Endometrial microvascular endothelial cells (primary cell): Measurements from ENCODE around the gene TENM4. TPM values are rescaled to one million over a fixed set of nuclear protein-coding genes. Genes with fewer than 3 reads are reported as not detected.

Experiments used
- in situ Hi-C: cut with HindIII; loops from 2 replicates; pipeline ENCODE4 v1.10.0; 2017; ENCODE audit warnings: low sequenced_read_pairs, low pct_unique_long_range_greater_than_20kb; ENCODE audit errors: inconsistent ontology term
- total RNA-seq: library from RNA; depleted of rRNA; stranded (reverse); fragments of >200 nt; gene quantifications from one replicate; pipeline ENCODE4 v1.2.3, GENCODE V29; 2015; ENCODE audit errors: inconsistent ontology term

Gene TENM4
- total RNA-seq, 1 donor from 2014 or later = 1.4 TPM

DNA sequence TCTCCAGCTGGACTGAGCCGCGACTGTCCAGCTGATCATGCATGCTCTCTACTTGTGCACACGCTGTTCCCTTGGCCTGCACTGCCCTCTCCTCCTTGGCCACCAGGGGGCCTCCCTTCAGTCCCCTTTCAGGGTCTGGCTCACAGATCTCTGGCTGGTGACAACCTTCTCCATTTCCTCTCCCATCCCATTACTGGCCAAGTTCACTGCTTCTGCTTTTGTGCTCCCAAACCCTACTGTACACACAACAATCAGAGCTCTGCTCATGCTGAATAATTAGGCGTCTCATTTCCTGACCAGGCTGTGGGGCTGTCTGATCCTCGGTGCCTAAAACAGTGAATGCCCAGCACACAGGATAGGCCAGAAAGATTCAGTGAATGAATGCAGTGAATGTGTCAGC, 642.2 kb downstream of the TENM4 start:
- in situ Hi-C loops = no loop called here

DNA sequence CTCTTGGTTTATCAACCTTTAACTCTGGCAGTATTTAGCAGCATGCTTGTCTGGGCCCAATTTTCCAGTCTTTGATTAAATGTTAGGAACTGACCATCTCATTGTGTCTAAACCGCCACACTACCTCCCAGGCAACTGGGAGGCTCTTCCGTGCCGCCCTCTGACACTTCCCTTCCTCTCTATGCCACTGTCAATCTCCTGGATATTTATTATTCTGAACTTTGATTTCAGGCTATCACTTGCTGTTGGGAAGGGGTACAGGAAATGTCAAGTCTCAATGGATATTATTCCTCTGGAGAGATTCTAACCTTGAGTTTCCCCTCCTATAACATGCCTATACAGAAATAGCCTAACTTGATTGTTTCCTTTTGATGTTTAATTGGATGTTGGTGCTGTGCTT, 643.3 kb downstream of the TENM4 start:
- in situ Hi-C loops = no loop called here

DNA sequence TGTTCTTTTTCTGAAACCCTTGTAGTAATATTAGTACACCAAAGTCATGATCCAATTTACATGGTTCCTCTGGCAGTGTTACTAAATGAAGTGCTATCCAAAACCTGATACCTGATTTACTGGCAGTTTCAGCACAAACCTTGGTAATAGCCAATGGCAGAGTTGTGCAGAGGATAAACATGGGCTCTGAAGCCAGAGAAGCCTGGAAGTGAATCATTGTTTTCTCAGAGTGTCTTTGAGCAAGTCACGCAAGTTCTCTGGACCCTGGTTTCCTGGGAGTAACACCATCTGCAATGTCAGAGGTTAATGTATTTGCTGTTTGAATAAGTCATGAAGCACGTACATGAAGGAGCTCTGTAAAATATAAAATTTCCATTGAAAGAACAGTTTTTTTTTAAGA, 643.9 kb downstream of the TENM4 start:
- in situ Hi-C loops = no loop called here

DNA sequence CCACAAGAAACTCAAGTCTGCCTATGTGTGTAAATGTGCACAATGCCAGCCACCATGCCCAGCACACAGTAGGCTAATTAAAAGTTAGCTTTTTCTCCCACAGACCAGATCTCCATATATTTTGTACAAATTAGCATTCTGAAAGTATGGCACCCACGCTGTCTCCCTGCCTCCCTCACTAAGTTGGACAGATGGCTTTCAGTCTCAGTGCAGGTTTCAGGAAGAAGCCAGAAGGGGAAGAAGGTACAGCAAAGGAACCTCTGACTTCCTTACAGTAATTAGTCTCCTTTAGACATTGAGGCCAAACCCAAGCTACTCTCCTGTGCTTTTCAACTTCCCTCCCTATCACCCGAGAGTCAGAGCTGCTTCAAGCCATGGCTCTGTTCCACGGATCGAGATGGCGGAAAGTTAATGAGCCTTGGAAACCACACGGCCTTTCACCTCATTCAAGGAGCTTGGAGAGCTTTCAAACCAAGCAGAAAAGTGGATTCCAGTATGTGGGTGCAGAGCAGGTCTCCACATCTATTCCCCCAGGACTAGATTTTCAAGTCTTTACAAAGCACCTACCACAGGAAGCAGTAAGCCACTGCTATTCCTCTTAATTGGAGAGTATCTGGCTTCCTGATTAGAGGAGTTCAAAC, 645.1 kb downstream of the TENM4 start:
- in situ Hi-C loops = no loop called here

DNA sequence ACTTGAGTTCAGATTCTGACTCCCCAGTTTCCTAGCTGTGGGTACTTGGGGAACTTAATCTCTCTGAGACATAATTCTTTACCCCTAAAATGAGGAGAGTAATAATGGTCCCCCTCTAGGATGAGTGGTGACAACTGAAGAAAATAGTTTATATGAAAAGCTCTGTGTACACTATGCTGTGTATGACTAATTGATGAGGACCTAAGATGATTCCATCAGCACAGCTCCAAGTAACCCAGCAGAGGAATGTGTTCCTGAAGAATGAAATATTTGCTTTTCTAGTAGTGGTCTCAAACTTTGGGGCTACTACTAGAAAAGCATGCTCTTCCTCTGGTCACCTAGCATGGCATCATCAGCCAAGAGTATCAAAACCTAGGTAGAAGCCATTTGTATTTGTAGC, 648.9 kb downstream of the TENM4 start:
- in situ Hi-C loops = no loop called here

DNA sequence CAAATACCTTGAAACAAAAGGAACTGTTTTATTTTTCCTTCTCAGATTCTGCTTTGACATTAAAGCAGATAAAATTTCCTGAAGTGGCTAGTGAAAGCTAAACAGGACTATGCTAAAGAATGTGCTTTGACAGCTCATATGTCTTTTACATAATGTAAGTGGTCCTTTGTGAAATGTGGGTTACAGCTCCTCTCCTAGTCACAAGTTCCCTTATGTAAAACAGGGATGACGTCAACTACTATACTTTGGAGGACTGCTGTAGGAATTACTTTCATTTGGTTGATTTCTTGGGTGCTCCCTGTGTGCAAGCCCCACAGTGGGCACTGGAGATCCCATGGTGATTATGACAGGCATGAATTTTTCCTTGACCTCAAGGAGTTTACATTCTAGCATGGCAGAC, 649.6 kb downstream of the TENM4 start:
- in situ Hi-C loops = no loop called here

DNA sequence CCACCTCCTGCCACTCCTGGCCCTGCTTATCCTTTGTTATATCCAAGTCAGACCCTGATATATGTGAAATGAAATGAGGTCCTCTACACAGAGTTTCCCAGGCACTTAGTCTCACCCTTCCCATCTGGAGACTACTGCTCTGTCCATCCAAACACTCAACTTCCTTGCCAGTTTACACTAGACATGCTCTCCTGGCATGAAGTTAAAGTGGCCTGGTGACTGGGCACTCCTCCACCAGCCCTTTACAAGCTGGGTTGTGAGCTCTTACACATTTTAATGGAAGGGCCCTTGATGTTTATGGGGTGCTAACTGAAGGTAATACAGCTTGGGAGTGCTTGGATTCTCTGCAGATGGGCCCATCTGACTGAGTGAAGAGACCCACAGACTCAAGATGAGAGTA, 650.0 kb downstream of the TENM4 start:
- in situ Hi-C loops = no loop called here

DNA sequence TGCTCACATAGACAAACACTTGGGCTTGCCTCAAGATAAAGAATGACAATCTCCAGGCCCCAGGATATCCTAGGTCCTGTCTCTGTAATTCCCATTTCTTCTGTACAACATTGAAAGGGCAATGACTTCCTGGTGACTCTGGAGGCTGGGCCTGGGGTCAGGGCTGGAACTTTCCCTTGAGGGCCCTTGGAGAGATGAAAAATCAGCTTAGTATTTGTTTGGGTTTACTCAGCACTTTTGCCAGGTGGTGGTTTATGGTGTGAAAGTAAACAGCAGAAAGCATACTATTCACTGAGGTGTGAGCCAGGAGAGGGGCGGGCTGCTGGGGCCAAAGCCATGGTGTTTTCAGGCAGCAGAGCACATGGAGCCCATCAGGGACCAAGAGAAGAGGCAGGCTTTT, 651.5 kb downstream of the TENM4 start:
- in situ Hi-C loops = no loop called here

DNA sequence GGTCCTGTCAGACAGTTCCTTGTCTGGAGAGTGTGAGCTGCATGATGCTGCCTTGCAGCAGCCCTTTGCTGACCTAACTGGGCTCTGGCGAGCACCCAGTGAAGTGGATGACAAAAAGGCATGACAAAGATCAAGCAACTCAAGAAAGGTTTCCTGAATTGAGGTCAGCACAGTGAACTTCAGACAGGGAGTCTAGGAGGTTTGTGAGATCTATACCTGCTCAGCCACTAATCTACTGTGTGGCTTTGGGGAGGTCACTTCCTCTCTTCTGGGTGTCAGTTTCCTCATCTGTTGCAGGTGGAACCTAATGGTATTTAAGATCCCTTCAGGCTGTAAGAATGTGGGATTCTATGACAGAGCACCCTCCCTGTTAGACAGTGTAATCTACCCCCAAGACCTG, 652.3 kb downstream of the TENM4 start:
- in situ Hi-C loops = no loop called here

DNA sequence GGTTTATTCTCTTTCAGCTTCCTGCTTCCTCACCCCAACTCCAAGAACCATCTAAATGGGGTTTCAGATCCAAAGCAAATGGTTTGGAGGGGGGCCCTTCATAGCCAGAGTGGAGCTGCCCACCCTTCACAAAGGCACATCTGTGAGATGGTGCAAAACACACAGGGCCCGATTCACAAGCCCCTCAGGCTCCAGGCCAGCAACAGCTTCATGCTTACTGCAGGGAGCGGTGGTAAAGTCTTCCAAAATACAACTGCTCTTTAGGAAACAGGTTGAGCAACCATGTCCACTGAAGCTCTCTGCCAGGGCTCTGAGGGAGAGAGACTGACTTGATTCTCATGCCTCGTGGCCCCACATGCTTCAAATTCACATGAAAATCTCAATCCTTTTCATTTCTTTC, 653.1 kb downstream of the TENM4 start:
- in situ Hi-C loops = no loop called here

DNA sequence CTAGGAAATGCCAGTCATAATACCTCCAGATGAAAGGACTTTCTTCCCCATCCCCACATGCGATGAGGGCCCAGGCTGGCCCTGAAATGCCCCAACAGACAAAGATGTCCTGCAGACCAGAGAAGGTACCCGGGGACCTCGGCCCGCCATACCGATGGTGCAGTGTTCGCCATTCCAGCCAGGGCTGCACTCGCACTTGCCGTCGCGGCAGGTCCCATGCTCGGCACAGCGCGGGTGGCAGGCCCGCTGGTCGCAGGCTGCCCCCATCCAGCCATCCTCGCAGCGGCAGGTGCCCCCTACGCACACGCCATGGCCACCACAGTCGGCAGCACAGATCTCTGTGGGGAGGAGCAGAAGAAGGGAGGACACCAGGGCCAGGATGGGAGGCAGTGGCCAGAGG, 654.1 kb downstream of the TENM4 start:
- in situ Hi-C loops = no loop called here

DNA sequence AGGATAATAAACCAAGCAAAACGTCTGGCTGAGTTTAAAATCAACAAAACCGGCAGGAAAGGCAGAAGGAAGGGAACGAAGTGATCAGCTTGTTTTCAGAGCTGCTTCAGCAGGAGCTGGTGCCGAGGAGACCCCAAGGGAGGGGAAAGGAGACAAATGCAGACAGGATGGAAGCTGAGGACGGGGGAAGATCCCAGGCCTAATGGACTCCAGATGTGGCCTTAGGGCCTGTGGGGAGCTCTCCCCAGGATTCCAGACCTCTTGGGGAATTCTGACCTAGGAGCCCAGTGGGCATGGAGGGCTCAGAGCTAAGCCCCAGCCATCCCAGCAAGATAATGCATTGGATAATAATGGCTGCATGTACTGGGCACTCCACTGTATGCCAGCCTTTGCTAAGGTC, 654.7 kb downstream of the TENM4 start:
- in situ Hi-C loops = no loop called here

DNA sequence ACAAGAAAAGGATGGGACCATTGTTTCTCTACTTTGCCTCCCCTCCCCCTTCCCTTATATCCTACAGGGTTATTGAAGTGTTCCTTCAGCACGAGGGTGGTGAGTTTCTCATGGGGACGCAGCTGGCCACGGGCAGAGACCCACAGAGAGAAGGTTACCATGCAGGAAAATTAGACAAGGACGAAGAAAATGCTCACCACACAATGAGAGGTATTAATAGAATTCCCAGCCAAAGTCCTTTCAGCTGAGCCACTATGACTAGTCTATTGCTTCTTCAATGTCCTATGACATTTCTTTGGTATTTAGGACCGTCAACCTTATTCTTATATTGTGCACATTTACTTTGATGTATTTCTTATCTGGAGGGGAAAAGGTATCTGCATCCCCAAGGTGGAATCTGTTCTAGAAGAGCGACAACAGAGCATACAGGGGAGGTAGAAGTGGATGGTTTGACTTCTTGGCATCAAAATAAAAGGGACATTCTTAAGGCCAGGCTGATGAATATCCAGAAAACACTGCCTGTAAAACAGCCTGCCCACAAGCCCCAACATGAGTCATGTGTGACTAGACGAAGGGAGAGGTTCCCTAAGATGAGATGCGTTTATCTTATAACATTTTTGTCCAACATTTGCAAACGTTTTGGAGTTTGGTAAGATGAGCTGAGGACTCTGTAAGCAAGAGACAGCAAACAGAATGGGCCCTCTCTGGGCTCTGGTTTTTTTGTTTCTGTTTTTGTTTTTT, 656.3 kb downstream of the TENM4 start:
- in situ Hi-C loops = no loop called here

DNA sequence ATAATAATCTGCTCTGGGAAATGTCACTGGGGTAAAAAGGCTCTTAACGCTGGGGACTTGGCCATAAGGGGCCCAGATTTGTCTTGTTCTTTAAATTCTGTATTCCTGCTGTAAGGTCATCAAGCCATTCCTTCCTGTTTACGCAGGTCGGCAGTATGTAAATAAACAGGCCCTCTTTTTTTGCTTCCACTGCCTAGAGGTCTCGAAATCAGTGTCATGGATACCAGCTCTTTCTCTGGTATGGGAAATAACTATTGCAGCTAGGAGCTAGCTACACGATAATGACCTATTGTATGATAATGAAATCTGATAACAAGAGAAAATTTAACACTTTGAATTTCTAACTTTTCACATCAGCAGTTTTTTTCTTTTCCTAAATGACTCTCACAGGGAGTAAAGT, 657.0 kb downstream of the TENM4 start:
- in situ Hi-C loops = no loop called here

DNA sequence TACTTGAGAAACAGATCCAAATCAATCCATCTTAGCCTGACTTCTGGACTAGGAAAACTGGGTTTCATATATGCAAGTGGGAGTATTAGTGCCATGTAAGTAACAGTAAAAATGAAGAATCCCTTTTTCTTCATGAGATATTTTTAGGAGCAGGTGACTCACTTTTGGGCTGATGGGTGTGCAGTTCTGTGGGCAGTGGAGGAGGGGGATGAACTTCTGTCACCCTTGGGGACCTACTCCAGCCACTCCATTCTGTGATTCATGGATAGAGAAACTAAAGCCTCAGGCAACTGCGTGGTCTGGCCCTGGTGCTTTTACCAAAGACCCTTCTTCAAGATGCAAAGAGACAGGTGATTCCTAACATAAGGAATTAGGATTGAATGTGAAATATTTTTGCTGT, 657.5 kb downstream of the TENM4 start:
- in situ Hi-C loops = no loop called here

DNA sequence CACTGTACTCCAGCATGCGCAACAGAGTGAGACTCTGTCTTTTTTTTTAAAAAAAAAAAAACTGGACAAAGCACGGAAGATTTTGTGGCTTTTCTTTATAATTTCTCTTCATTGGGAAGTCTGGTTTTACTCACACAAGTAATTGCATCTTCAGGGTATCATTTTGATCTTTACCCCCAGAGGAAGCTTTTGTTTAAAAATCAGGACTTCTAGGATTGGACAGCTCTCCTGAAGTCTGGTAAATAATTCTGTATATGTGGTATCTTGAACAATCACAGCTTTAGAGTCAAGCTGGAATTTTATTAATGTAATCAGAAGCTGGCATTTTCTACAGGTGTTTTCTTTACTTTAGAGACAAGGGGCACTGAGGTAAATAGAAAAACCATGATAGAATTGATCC, 658.1 kb downstream of the TENM4 start:
- in situ Hi-C loops = no loop called here

DNA sequence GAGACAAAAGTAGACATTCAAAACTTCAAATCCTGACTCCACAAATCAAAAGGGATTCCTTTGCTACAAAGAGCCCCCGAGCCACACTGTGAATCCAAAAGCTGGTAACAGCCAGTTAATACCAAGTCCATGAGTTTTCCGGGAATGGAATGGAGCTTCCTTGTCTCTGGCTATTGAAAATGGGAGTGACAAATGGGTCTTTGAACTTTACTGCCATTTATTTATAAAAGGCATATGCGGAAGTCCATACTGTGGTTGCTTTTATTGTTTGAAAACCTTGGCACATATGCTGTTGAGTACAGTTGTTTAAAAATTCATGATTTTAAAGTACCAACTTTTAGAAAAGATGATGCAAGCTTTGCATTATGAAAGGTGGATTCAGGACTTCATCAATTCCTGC, 659.9 kb downstream of the TENM4 start:
- in situ Hi-C loops = no loop called here

DNA sequence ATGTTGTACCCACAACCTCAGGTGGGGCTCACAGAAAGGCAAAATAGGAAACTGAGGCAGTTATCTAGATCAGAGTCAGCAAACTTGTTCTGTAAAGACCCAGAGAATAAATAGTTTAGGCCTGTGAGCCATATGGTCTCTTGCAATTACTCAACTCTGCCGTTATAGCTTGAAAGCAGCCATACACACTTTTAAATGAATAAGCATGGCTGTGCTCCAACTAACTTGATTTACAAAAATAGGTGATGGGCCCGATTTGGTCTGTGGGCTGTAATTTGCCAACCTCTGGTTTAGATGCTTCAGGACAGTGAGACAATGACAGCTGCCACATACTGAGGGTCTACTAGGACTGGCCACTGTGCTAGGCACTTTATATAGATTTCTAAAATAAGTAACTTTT, 667.3 kb downstream of the TENM4 start:
- in situ Hi-C loops = no loop called here

DNA sequence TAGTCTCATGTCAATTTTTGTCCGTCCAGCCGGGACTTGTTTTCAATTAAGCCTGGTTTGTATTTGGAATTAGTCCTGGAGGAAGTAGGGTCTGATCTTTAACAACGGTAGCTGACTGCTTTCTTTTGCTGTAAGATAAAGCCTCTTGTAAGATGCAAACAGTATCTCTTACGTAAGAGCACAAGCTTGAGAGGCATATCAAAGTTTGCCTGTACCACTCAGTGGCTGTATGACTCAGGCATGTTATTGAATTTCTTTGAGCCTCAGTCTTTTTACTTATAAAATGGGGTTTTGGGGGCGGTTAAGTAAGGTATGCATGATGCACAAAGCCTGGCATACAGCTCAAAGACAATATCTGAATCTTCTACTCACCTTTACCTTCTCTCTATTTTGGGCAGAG, 667.8 kb downstream of the TENM4 start:
- in situ Hi-C loops = no loop called here

DNA sequence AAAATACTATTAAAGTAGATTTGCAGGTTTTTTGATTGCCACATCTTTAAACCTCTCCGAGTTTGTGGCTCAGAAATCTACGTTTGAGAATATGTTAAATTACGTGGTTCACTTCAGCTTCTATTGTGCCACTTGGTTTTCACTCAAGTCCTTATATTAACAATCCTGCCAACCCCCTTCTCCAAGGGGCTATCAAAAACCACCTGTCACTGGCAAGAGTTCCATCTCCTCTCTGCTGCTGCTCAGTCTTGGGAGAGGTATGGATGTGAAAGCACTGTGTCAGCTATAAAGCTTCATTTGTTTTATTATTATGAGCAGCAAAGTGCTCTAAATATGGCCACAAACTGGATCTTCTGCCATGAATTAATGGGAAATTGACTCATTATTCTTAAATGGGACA, 668.6 kb downstream of the TENM4 start:
- in situ Hi-C loops = no loop called here

DNA sequence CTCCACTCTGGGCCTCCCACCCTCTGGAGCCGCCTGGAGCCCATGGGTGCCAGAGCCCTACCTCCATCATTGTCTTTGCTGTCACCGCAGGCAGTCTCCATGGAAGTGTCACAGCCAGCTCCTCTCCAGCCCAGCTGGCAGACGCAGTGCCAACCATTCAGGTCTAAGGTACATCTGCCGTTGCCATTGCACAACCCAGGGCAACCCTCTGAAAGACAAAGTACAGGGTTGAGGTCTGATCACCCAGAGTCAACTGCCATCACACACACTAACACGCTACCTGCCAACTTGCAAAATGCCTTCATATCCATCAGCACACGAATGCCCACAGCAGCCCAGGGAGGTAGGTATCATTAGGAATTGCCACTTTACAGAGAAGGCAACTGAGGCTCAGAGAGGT, 669.9 kb downstream of the TENM4 start:
- in situ Hi-C loops = no loop called here
